ENCODE data around the gene MPP3. TPM values are rescaled to one million over a fixed set of nuclear protein-coding genes. Genes with fewer than 3 reads are reported as not detected.

The MPP3 gene
- total RNA-seq, 1 donor from 2014 or later = 4.1 TPM

DNA sequence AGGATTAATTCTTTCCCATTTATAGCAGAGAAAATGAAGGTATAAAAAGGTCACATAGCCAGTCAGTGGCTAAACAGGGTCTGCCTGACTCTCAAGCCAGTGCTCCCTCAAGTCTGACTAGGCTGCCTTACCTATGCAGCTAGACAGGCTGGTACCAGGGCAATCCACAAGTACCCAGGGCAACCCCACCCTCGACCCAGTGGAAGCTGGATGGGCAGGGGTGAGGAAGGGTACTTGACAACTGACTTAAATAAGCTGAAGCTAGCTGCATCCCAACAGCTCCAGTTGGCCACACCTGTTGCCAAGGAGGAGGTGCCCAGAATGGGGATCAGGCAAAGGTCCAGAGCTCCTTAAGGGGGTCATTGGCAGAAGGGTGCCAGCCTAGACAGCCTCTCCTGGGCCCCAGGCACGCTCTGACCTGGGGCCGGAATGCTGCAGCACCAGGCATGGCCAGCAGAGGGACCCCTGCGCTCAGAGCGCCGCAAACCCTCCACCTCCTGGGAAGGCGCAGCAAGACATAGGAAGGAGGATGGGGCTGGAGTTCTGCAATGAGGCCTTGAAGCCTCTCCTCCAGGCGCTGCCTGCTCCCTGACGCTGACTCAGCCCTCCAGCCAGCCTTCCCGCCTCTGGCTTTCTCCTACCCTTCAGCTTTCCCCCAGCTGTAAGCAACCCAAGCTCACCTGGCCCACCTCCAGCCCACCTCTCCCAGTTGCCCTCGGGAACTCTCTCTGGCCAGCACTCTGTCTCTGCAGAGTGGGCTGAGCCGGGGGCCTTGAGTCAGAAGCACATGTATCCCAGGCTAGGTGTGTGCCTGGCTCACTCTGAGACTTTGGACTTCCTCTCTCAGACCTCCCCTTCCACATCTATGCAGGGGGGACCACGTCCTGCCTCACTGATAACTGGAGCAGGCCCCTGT, 45.6 kb upstream of the MPP3 start:
- H3K27me3 ChIP-seq (ENCODE audit: control insufficient read depth, insufficient read depth, low read length) = peaks cover 2% of the 10 kb centered on the region
- DNase-seq (ENCODE audit: low read depth) = peak; percentile 64
- TF ChIP-seq, protein P1, sequence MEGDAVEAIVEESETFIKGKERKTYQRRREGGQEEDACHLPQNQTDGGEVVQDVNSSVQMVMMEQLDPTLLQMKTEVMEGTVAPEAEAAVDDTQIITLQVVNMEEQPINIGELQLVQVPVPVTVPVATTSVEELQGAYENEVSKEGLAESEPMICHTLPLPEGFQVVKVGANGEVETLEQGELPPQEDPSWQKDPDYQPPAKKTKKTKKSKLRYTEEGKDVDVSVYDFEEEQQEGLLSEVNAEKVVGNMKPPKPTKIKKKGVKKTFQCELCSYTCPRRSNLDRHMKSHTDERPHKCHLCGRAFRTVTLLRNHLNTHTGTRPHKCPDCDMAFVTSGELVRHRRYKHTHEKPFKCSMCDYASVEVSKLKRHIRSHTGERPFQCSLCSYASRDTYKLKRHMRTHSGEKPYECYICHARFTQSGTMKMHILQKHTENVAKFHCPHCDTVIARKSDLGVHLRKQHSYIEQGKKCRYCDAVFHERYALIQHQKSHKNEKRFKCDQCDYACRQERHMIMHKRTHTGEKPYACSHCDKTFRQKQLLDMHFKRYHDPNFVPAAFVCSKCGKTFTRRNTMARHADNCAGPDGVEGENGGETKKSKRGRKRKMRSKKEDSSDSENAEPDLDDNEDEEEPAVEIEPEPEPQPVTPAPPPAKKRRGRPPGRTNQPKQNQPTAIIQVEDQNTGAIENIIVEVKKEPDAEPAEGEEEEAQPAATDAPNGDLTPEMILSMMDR (IDR thresholded peaks at IDR 0.05; ENCODE audit: insufficient read depth, low read length, poor library complexity, severe bottlenecking) = peak; percentile 99
- H3K36me3 ChIP-seq (ENCODE audit: control insufficient read depth, insufficient read depth, low read length) = no peaks in the 10 kb centered on the region
- no peak overlapping the region for H3K4me3 ChIP-seq (ENCODE audit: low read depth, low read length)

DNA sequence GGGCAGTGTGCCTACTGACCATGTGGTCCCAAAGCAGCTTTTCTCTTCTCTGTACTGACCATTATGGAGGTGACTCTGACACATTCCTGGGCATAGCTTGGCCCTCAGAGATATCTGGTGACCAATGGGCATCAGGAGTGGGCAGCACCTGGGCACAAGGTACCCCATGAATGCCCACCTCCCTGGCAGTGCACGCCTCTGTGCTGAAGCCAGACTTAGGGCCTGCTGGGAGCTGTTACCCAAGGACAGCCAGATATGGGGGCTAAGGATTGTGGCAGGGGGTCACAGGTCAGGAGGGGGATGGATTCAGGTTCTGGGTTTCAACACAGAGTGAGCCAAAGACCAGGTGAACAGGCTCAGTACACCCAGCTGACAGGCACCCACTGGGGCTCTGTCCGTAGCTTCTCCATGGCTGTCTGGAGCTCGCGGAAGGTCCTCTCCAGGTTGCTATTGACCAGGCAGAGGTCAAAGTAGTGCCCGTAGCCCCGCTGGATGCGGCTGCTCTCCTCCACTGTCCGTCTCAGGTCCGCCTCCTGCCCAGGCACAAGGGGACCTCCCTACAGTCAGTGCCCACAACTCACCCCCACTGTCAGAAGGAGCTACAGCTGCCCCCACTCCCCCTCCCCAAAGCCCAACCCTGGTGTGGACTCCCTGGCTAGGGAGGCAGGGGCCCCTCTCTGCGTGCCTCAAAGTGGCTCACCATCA, 44.7 kb upstream of the MPP3 start:
- TF ChIP-seq, protein P1 (IDR thresholded peaks at IDR 0.05; ENCODE audit: insufficient read depth, low read length, poor library complexity, severe bottlenecking) = no peak
- no peak for DNase-seq (ENCODE audit: low read depth)

DNA sequence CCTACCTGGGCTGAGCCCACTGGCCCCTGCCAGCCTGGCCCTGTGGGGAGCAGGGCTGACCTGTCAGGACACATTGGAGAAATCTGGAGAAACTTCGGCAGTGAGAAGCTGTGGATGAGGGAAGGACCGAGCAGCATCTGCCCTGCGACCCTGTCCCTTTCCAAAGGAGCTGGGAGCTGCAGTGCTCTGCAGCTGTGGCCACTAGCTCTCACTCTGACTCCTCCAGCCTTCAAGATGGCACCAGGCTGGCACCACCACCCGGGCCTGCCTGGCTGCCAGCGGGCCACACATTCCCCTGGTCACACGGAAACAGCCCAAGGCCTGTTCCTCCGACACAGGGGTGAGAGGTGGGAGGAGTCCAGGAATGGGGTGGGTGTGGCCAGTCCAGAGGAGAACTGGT, 44.1 kb upstream of the MPP3 start:
- TF ChIP-seq, protein P1 (IDR thresholded peaks at IDR 0.05; ENCODE audit: insufficient read depth, low read length, poor library complexity, severe bottlenecking) = no peak
- Histone ChIP-seq H3K27me3 (ENCODE audit: control insufficient read depth, insufficient read depth, low read length) (peaks cover 2% of the 10 kb centered on the region), H3K4me3 (ENCODE audit: low read depth, low read length) (no peak overlapping the region), H3K36me3 (ENCODE audit: control insufficient read depth, insufficient read depth, low read length) (no peaks in the 10 kb centered on the region)
- DNase-seq (ENCODE audit: low read depth) = no peak

More for the DNA sequence above, 44.7 kb upstream of the MPP3 start:
- H3K27me3 ChIP-seq (ENCODE audit: control insufficient read depth, insufficient read depth, low read length) = peaks cover 2% of the 10 kb centered on the region
- no peaks in the 10 kb centered on the region for H3K36me3 ChIP-seq (ENCODE audit: control insufficient read depth, insufficient read depth, low read length)
- H3K4me3 ChIP-seq (ENCODE audit: low read depth, low read length) = no peak overlapping the region

DNA sequence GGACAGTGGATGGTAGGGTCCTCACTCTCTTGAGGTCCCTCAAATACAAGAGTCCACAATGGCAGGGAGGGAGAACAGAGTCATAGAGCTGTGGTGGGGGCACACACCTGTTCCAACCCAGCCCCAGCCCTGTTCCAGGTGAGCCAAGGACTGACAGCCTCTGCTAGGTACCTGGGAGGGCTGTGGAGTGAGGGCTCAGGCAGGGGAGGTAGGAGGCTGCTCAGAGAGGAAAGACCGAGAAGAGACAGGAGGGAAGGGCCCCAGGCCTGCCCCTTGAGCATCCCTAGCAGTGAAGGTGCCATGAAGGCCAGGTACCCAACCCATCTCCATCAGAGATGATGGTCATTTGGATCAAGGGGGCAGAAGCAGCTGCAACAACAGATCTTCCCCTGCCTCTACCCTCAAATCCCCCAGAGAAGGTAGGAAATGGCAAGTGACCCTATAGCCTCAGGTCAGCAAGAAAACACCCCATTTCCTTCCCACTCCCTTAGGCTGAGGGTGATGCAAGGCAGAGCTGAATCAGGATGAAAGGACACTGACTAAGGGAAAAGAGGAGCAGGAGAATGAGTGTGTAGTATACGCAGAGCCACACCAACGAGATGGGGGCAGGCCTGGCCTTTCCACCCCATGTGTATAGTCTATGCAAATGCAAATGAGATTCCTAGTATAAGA, 42.7 kb upstream of the MPP3 start:
- H3K36me3 ChIP-seq (ENCODE audit: control insufficient read depth, insufficient read depth, low read length) = no peaks in the 10 kb centered on the region
- peaks cover 2% of the 10 kb centered on the region for H3K27me3 ChIP-seq (ENCODE audit: control insufficient read depth, insufficient read depth, low read length)
- TF ChIP-seq, protein P1 (IDR thresholded peaks at IDR 0.05; ENCODE audit: insufficient read depth, low read length, poor library complexity, severe bottlenecking) = no peak
- DNase-seq (ENCODE audit: low read depth) = no peak
- H3K4me3 ChIP-seq (ENCODE audit: low read depth, low read length) = no peak overlapping the region

DNA sequence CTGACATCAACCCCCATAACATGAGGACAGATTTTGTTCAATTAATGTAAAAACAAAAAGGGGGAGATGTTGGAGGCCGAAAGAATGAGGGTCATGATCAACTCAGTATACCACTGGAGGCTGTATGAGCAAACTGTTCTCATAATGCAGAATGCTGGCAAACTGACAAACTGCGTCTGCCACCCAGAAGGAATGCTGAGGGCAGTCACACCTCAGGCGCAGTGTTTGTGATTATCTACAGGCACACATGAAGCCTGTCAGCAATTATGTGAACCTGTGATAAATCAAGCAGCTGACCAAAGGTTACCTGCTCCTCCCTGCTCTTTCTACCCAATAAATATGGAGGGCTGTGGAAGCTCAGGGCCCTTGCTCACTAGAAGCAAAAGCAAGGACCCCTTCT, 41.3 kb upstream of the MPP3 start:
- Histone ChIP-seq H3K36me3 (ENCODE audit: control insufficient read depth, insufficient read depth, low read length) (no peaks in the 10 kb centered on the region), H3K4me3 (ENCODE audit: low read depth, low read length) (no peak overlapping the region), H3K27me3 (ENCODE audit: control insufficient read depth, insufficient read depth, low read length) (peaks cover 2% of the 10 kb centered on the region)
- DNase-seq (ENCODE audit: low read depth) = no peak
- TF ChIP-seq, protein P1 (IDR thresholded peaks at IDR 0.05; ENCODE audit: insufficient read depth, low read length, poor library complexity, severe bottlenecking) = no peak

Data from kidney epithelial cell (primary cell).